ENCODE measurements around the gene CLUH.

Gene CLUH

GRCh38 chr17:2685696-2686095 lies 25.9 kb downstream of the CLUH start (continued):
- no peak for TF ChIP-seq PRDM4 (tag by site-specific recombination; IDR thresholded peaks at IDR 0.05)
- no peak for TF ChIP-seq ZFP41 (tag by site-specific recombination; IDR thresholded peaks at IDR 0.05; ENCODE audit: borderline replicate concordance)
- no peak for TF ChIP-seq ZNF558 (tag by site-specific recombination; IDR thresholded peaks at IDR 0.05)
- TF ChIP-seq ZNF692 (tag by site-specific recombination; IDR thresholded peaks at IDR 0.05), result no peak
- TF ChIP-seq KLF16 (tag by site-specific recombination; IDR thresholded peaks at IDR 0.05), result no peak
- TF ChIP-seq ZNF2 (tag by site-specific recombination; IDR thresholded peaks at IDR 0.05), result no peak
- no peak for TF ChIP-seq TSHZ1 (tag by site-specific recombination; IDR thresholded peaks at IDR 0.05; ENCODE audit: borderline replicate concordance)
- no peak for TF ChIP-seq ZNF155 (tag by site-specific recombination; IDR thresholded peaks at IDR 0.05)
- no peak for TF ChIP-seq ZNF777 (tag by site-specific recombination; IDR thresholded peaks at IDR 0.05; ENCODE audit: borderline replicate concordance)

GRCh38 chr17:2684549-2684948 lies 27.0 kb downstream of the CLUH start:
- no peaks in the 10 kb centered on the region for H3K9me3 ChIP-seq (ENCODE audit: control insufficient read depth, insufficient read depth, low read depth, low read length)
- H3K4me1 ChIP-seq (ENCODE audit: control insufficient read depth, insufficient read depth, low read length), result no peaks in the 10 kb centered on the region
- peaks cover 39 to 65% of the 10 kb centered on the region in 2 experiments for H3K36me3 ChIP-seq (ENCODE audit: control insufficient read depth in 2 of 2, insufficient read depth in 1 of 2, low read length in 2 of 2)
- POLR2A ChIA-PET, result no interaction called here
- TF ChIP-seq ZNF596 (tag by site-specific recombination; IDR thresholded peaks at IDR 0.05) (no peak), ELK4 (IDR thresholded peaks at IDR 0.05; ENCODE audit: borderline replicate concordance, low read depth, low read length) (no peak)
- no peak overlapping the region for H3K27ac ChIP-seq (ENCODE audit: extremely low read depth, low read depth, low read length)
- CTCF ChIA-PET, result interaction anchor here (0.6 to 4.6 kb wide), 2 partner anchors 9 to 205 kb away, joined by 4 to 24 read pairs; no protein-coding TSS in a partner anchor
- no peak overlapping the region for H3K4me3 ChIP-seq (ENCODE audit: low read depth, low read length)

- Histone ChIP-seq H3K4me1 (ENCODE audit: control insufficient read depth, insufficient read depth, low read length) (no peaks in the 10 kb centered on the region), H3K36me3 (ENCODE audit: control insufficient read depth in 2 of 2, insufficient read depth in 1 of 2, low read length in 2 of 2) (peaks cover 43 to 65% of the 10 kb centered on the region in 2 experiments), H3K4me3 (ENCODE audit: low read depth, low read length) (no peak overlapping the region), H3K27ac (ENCODE audit: extremely low read depth, low read depth, low read length) (no peak overlapping the region), H3K9me3 (ENCODE audit: control insufficient read depth, insufficient read depth, low read depth, low read length) (no peaks in the 10 kb centered on the region)
- ChIA-PET POLR2A (no interaction called here), CTCF (interaction anchor here (1.3 to 4.6 kb wide), 2 partner anchors 9 to 268 kb away, joined by 5 to 24 read pairs; no protein-coding TSS in a partner anchor)
- no peak for TF ChIP-seq SCRT2 (tag by site-specific recombination; IDR thresholded peaks at IDR 0.05)
- TF ChIP-seq TRIM28 (IDR thresholded peaks at IDR 0.05; ENCODE audit: borderline replicate concordance, low read length), result no peak
- TF ChIP-seq ZNF658 (tag by site-specific recombination; IDR thresholded peaks at IDR 0.05), result no peak
- TF ChIP-seq GLI2 (tag by site-specific recombination; IDR thresholded peaks at IDR 0.05; ENCODE audit: borderline replicate concordance, low read depth), result no peak
- TF ChIP-seq ZBTB7A (tag by site-specific recombination; IDR thresholded peaks at IDR 0.05; ENCODE audit: low read depth), result no peak
- TF ChIP-seq TCF7L2 (IDR thresholded peaks at IDR 0.05; ENCODE audit: borderline replicate concordance, low read depth, low read length), result no peak
- TF ChIP-seq ZNF280C (tag by site-specific recombination; IDR thresholded peaks at IDR 0.05), result no peak
- TF ChIP-seq ZNF394 (tag by site-specific recombination; IDR thresholded peaks at IDR 0.05; ENCODE audit: borderline replicate concordance), result no peak
- TF ChIP-seq ZNF777 (tag by site-specific recombination; IDR thresholded peaks at IDR 0.05; ENCODE audit: borderline replicate concordance), result no peak
- no peak for TF ChIP-seq ZBTB20 (tag by site-specific recombination; IDR thresholded peaks at IDR 0.05)
Observed at GRCh38 chr17:2683912-2684311, 27.7 kb downstream of the CLUH start.
